ENCODE data around the gene GAP43.

Gene GAP43

GRCh38 chr3:115687721-115688120 lies 64.4 kb downstream of the GAP43 start:
- DNase-seq (ENCODE audit: low read depth), result no peak
- no peak overlapping the region for H3K4me3 ChIP-seq (ENCODE audit: low read depth, low read length)

GRCh38 chr3:115688418-115688817 lies 65.1 kb downstream of the GAP43 start:
- no peak overlapping the region for H3K4me3 ChIP-seq (ENCODE audit: low read depth, low read length)
- DNase-seq (ENCODE audit: low read depth), result no peak
- TF ChIP-seq POLR2A (IDR thresholded peaks at IDR 0.05; ENCODE audit: extremely low read depth, insufficient read length) (no peak), MAX (IDR thresholded peaks at IDR 0.05; ENCODE audit: low read depth, low read length) (no peak), MYC (IDR thresholded peaks at IDR 0.05; ENCODE audit: low read depth, low read length) (no peak)
- TF ChIP-seq, protein P1, sequence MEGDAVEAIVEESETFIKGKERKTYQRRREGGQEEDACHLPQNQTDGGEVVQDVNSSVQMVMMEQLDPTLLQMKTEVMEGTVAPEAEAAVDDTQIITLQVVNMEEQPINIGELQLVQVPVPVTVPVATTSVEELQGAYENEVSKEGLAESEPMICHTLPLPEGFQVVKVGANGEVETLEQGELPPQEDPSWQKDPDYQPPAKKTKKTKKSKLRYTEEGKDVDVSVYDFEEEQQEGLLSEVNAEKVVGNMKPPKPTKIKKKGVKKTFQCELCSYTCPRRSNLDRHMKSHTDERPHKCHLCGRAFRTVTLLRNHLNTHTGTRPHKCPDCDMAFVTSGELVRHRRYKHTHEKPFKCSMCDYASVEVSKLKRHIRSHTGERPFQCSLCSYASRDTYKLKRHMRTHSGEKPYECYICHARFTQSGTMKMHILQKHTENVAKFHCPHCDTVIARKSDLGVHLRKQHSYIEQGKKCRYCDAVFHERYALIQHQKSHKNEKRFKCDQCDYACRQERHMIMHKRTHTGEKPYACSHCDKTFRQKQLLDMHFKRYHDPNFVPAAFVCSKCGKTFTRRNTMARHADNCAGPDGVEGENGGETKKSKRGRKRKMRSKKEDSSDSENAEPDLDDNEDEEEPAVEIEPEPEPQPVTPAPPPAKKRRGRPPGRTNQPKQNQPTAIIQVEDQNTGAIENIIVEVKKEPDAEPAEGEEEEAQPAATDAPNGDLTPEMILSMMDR (IDR thresholded peaks at IDR 0.05; ENCODE audit: low read depth, low read length), result no peak

More at GRCh38 chr3:115687721-115688120, 64.4 kb downstream of the GAP43 start:
- TF ChIP-seq, protein P1 (IDR thresholded peaks at IDR 0.05; ENCODE audit: low read depth, low read length), result no peak
- no peak for TF ChIP-seq MYC (IDR thresholded peaks at IDR 0.05; ENCODE audit: low read depth, low read length)
- TF ChIP-seq MAX (IDR thresholded peaks at IDR 0.05; ENCODE audit: low read depth, low read length), result no peak
- no peak for TF ChIP-seq POLR2A (IDR thresholded peaks at IDR 0.05; ENCODE audit: extremely low read depth, insufficient read length)

DNA sequence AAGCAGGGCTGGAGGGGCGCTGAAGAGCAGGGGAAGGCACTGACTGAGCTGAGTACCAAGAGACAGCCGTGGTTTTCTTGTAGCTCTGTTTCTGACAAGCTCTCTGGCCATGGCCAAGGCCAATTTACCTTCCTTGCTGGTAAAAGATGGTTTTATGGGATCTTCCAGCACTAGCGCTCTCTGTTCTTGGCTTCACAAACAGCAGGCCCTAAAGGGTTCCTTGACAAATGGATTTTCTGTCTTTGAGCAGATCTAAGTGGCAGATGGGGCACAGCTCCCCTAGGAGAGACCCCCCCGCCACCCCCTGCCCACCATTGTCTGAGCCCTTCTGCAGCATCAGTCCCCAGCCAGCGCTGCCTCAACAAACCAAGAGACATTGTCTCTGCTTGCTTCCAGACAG lies 66.6 kb downstream of the GAP43 start:
- DNase-seq (ENCODE audit: low read depth), result no peak
- TF ChIP-seq, protein P1 (IDR thresholded peaks at IDR 0.05; ENCODE audit: low read depth, low read length), result no peak
- TF ChIP-seq POLR2A (IDR thresholded peaks at IDR 0.05; ENCODE audit: extremely low read depth, insufficient read length), result no peak
- H3K4me3 ChIP-seq (ENCODE audit: low read depth, low read length), result no peak overlapping the region

- TF ChIP-seq MAX (IDR thresholded peaks at IDR 0.05; ENCODE audit: low read depth, low read length) (no peak), MYC (IDR thresholded peaks at IDR 0.05; ENCODE audit: low read depth, low read length) (no peak), POLR2A (IDR thresholded peaks at IDR 0.05; ENCODE audit: extremely low read depth, insufficient read length) (no peak)
- TF ChIP-seq, protein P1 (IDR thresholded peaks at IDR 0.05; ENCODE audit: low read depth, low read length), result no peak
- H3K4me3 ChIP-seq (ENCODE audit: low read depth, low read length), result no peak overlapping the region
- no peak for DNase-seq (ENCODE audit: low read depth)
Observed at GRCh38 chr3:115691964-115692363, 68.7 kb downstream of the GAP43 start.

- TF ChIP-seq POLR2A (IDR thresholded peaks at IDR 0.05; ENCODE audit: extremely low read depth, insufficient read length), result no peak
- TF ChIP-seq, protein P1 (IDR thresholded peaks at IDR 0.05; ENCODE audit: low read depth, low read length), result peak; percentile 54
- H3K4me3 ChIP-seq (ENCODE audit: low read depth, low read length), result no peak overlapping the region
- DNase-seq (ENCODE audit: low read depth), result peak; percentile 66
Observed at GRCh38 chr3:115692887-115693524, 69.7 kb downstream of the GAP43 start.

- DNase-seq (ENCODE audit: low read depth), result no peak
Observed at GRCh38 chr3:115693868-115694267, 70.6 kb downstream of the GAP43 start.

More at GRCh38 chr3:115693868-115694267, 70.6 kb downstream of the GAP43 start:
- no peak overlapping the region for H3K4me3 ChIP-seq (ENCODE audit: low read depth, low read length)
- TF ChIP-seq, protein P1 (IDR thresholded peaks at IDR 0.05; ENCODE audit: low read depth, low read length), result no peak
- TF ChIP-seq POLR2A (IDR thresholded peaks at IDR 0.05; ENCODE audit: extremely low read depth, insufficient read length) (no peak), MYC (IDR thresholded peaks at IDR 0.05; ENCODE audit: low read depth, low read length) (no peak), MAX (IDR thresholded peaks at IDR 0.05; ENCODE audit: low read depth, low read length) (no peak)
